Anterior cingulate cortex (tissue), 58 donors: ENCODE data around the gene PTPRN2.
"Not testable (repeated sequence)": the region's sequence is repeated elsewhere in the genome, so short reads cannot be mapped to it uniquely, and the experiment has no call there.

Experiments used
- DNase-seq, 58 donors: peaks; one replicate each; lab custom pipeline; 2025; lab: John Stamatoyannopoulos, UW

PTPRN2 gene

GRCh38 chr7:158536871-158537515 lies 50.6 kb downstream of the PTPRN2 start:
- no peak for DNase-seq

- DNase-seq: no peak
Measured at GRCh38 chr7:158535079-158535478, 52.5 kb downstream of the PTPRN2 start.

- no peak for DNase-seq
Measured at GRCh38 chr7:158534598-158534997, 53.0 kb downstream of the PTPRN2 start.

GRCh38 chr7:158534134-158534515 lies 53.5 kb downstream of the PTPRN2 start:
- not testable (repeated sequence) for DNase-seq

GRCh38 chr7:158533386-158534133 lies 54.1 kb downstream of the PTPRN2 start:
- DNase-seq: no peak

GRCh38 chr7:158532093-158532627 lies 55.5 kb downstream of the PTPRN2 start:
- no peak for DNase-seq

- no peak for DNase-seq
Measured at GRCh38 chr7:158531661-158532060, 56.0 kb downstream of the PTPRN2 start.

GRCh38 chr7:158530800-158531609 lies 56.6 kb downstream of the PTPRN2 start:
- no peak for DNase-seq

- DNase-seq: no peak
Measured at GRCh38 chr7:158529181-158530096, 58.2 kb downstream of the PTPRN2 start.

GRCh38 chr7:158527915-158528502 lies 59.6 kb downstream of the PTPRN2 start:
- DNase-seq: no peak

- no peak for DNase-seq
Measured at GRCh38 chr7:158527495-158527894, 60.1 kb downstream of the PTPRN2 start.

GRCh38 chr7:158527038-158527437 lies 60.6 kb downstream of the PTPRN2 start:
- DNase-seq: no peak

- no peak for DNase-seq
Measured at GRCh38 chr7:158526531-158526930, 61.1 kb downstream of the PTPRN2 start.

GRCh38 chr7:158525648-158526484 lies 61.8 kb downstream of the PTPRN2 start:
- no peak for DNase-seq

- DNase-seq: no peak
Measured at GRCh38 chr7:158524749-158525635, 62.6 kb downstream of the PTPRN2 start.

GRCh38 chr7:158524286-158524685 lies 63.3 kb downstream of the PTPRN2 start:
- DNase-seq: not testable (repeated sequence)

- DNase-seq: not testable (repeated sequence)
Measured at GRCh38 chr7:158523877-158524276, 63.7 kb downstream of the PTPRN2 start.
